Dermis microvascular lymphatic vessel endothelial cell (primary cell): ENCODE measurements around the gene MAP6. TPM values are rescaled to one million over a fixed set of nuclear protein-coding genes. Genes with fewer than 3 reads are reported as not detected.
A peak's percentile ranks its signal among the peaks of the same experiment; 100 is the strongest.
"Not testable (repeated sequence)": the region's sequence is repeated elsewhere in the genome, so short reads cannot be mapped to it uniquely, and the experiment has no call there.

Experiments
- DNase-seq, 2 donors: peaks; one replicate each; pipeline versions ENCODE4 v3.0.0 to v3.0.0-alpha.2; 2010; ENCODE audit warnings: low read depth in 2 of 2
- total RNA-seq: library from RNA; depleted of rRNA; stranded (reverse); fragments of >200 nt; gene quantifications from 2 replicates; pipeline ENCODE4 v1.2.1, GENCODE V29; 2014

MAP6 gene
- total RNA-seq, 1 donor from 2014 or later, result 0.26 TPM

GRCh38 chr11:75593286-75593915 lies 75.4 kb downstream of the MAP6 start:
- DNase-seq, result no peak

- DNase-seq, result no peak
Measured at GRCh38 chr11:75592715-75593114, 76.1 kb downstream of the MAP6 start.

GRCh38 chr11:75591966-75592365 lies 76.9 kb downstream of the MAP6 start:
- DNase-seq, result no peak

- DNase-seq, result no peak
Measured at GRCh38 chr11:75591371-75591770, 77.5 kb downstream of the MAP6 start.

GRCh38 chr11:75589933-75590332 lies 78.9 kb downstream of the MAP6 start:
- no peak for DNase-seq

GRCh38 chr11:75589051-75589450 lies 79.8 kb downstream of the MAP6 start:
- no peak for DNase-seq

GRCh38 chr11:75588051-75588481 lies 80.8 kb downstream of the MAP6 start:
- no peak for DNase-seq

GRCh38 chr11:75586395-75586794 lies 82.4 kb downstream of the MAP6 start:
- DNase-seq, result no peak

- DNase-seq, result no peak
Measured at GRCh38 chr11:75585293-75585670, 83.6 kb downstream of the MAP6 start.

GRCh38 chr11:75584659-75585292 lies 84.1 kb downstream of the MAP6 start:
- DNase-seq, result not testable (repeated sequence)

GRCh38 chr11:75583718-75584658 lies 84.8 kb downstream of the MAP6 start:
- DNase-seq, result peak in 1 of 2 donors; percentile 70

- peak; percentile 35 to 81 for DNase-seq
Measured at GRCh38 chr11:75582895-75583717, 85.7 kb downstream of the MAP6 start.

- peak; percentile 79 to 91 for DNase-seq
Measured at GRCh38 chr11:75582506-75582894, 86.3 kb downstream of the MAP6 start.

GRCh38 chr11:75579841-75580240 lies 89.0 kb downstream of the MAP6 start:
- no peak for DNase-seq

GRCh38 chr11:75578977-75579376 lies 89.9 kb downstream of the MAP6 start:
- DNase-seq, result no peak

GRCh38 chr11:75577207-75577606 lies 91.6 kb downstream of the MAP6 start:
- DNase-seq, result peak in 1 of 2 donors; percentile 35

- DNase-seq, result no peak
Measured at GRCh38 chr11:75576499-75576918, 92.3 kb downstream of the MAP6 start.

- DNase-seq, result no peak
Measured at GRCh38 chr11:75576017-75576416, 92.8 kb downstream of the MAP6 start.

GRCh38 chr11:75574698-75575602 lies 93.9 kb downstream of the MAP6 start:
- no peak for DNase-seq

GRCh38 chr11:75572744-75573143 lies 96.1 kb downstream of the MAP6 start:
- DNase-seq, result no peak
